HL-60 (cell line): Measurements from ENCODE around the gene RAB8B.
A peak's percentile ranks its signal among the peaks of the same experiment; 100 is the strongest.

Experiments used
- DNase-seq, 2 experiments: peaks; one replicate each; pipeline ENCODE4 v3.0.0-alpha.2; 2010 to 2020; ENCODE audit warnings: low read depth in 1 of 2, low spot score in 1 of 2
- H3K27ac ChIP-seq: fragments of 250-450 bp; sonication (Bioruptor Pico); replicated peaks from 2 replicates; pipeline ENCODE4 v1.5.1; 2020; ENCODE audit warnings: mild to moderate bottlenecking, moderate library complexity
- H3K27me3 ChIP-seq: fragments of 250-450 bp; sonication (Bioruptor Pico); 2 replicates; pipeline ENCODE4 v1.5.1; 2021; ENCODE audit warnings: mild to moderate bottlenecking, moderate library complexity; ENCODE audit not compliant: insufficient read depth, poor library complexity, severe bottlenecking
- H3K4me3 ChIP-seq: replicated peaks from 2 replicates; pipeline ENCODE4 v1.5.1; 2011; ENCODE audit warnings: mild to moderate bottlenecking, control low read depth, low read length; ENCODE audit not compliant: insufficient read depth
- CTCF ChIP-seq: IDR thresholded peaks from one replicate; pipeline ENCODE4 v1.5.1; 2011; ENCODE audit warnings: low read length, control low read depth, inconsistent platforms; ENCODE audit not compliant: insufficient read depth
- GABPA ChIP-seq: IDR thresholded peaks from 2 replicates; pipeline ENCODE4 v1.6.1; 2012; ENCODE audit warnings: low read depth
- POLR2AphosphoS5 ChIP-seq: IDR thresholded peaks from 2 replicates; pipeline ENCODE4 v1.6.1; 2012; ENCODE audit warnings: low read depth
- REST ChIP-seq: IDR thresholded peaks from 2 replicates; pipeline ENCODE4 v1.6.1; 2012; ENCODE audit warnings: low read depth; ENCODE audit not compliant: insufficient replicate concordance
- SPI1 ChIP-seq: IDR thresholded peaks from 2 replicates; pipeline ENCODE4 v1.6.1; 2012; ENCODE audit warnings: low read depth, mild to moderate bottlenecking, borderline replicate concordance

RAB8B gene

GRCh38 chr15:63211549-63211948 is 22.1 kb downstream of the RAB8B start:
- Histone ChIP-seq H3K27ac (no peak overlapping the region), H3K27me3 (no peaks in the 10 kb centered on the region), H3K4me3 (no peak overlapping the region)
- DNase-seq, result no peak
- no peak for TF ChIP-seq CTCF
- no peak for TF ChIP-seq POLR2AphosphoS5
- TF ChIP-seq SPI1, result no peak
- no peak for TF ChIP-seq GABPA

GRCh38 chr15:63212050-63213004 is 22.9 kb downstream of the RAB8B start:
- H3K27ac ChIP-seq, result no peak overlapping the region
- H3K27me3 ChIP-seq, result no peaks in the 10 kb centered on the region
- TF ChIP-seq GABPA (no peak), SPI1 (peak; percentile 67)
- no peak for DNase-seq
- no peak overlapping the region for H3K4me3 ChIP-seq

- Histone ChIP-seq H3K27me3 (no peaks in the 10 kb centered on the region), H3K4me3 (no peak overlapping the region), H3K27ac (no peak overlapping the region)
- no peak for TF ChIP-seq GABPA
- no peak for TF ChIP-seq POLR2AphosphoS5
- TF ChIP-seq SPI1, result no peak
- TF ChIP-seq REST, result no peak
- TF ChIP-seq CTCF, result no peak
- no peak for DNase-seq
These were observed 28.8 kb downstream of the RAB8B start for GRCh38 chr15:63218100-63218808.

GRCh38 chr15:63219196-63219710 is 29.8 kb downstream of the RAB8B start:
- Histone ChIP-seq H3K4me3 (no peak overlapping the region), H3K27me3 (no peaks in the 10 kb centered on the region), H3K27ac (no peak overlapping the region)
- no peak for TF ChIP-seq GABPA
- TF ChIP-seq REST, result no peak
- no peak for TF ChIP-seq POLR2AphosphoS5
- no peak for TF ChIP-seq SPI1
- TF ChIP-seq CTCF, result no peak
- no peak for DNase-seq
